Fibroblast of mammary gland (primary cell): ENCODE data around the gene KRTAP2-3.

Source experiments
- DNase-seq: peaks from one replicate; pipeline ENCODE4 v3.0.0-alpha.2; 2010; ENCODE audit warnings: low read depth
- H3K4me3 ChIP-seq: 2 replicates; pipeline ENCODE4 v1.5.1; 2011; ENCODE audit warnings: low read depth, mild to moderate bottlenecking, low read length, moderate library complexity; ENCODE audit not compliant: control insufficient read depth
- TF ChIP-seq, protein P1 (sequence below): conservative IDR thresholded peaks from 2 replicates; pipeline ENCODE4 v1.5.1; 2011; ENCODE audit warnings: low read depth, low read length, inconsistent platforms; ENCODE audit not compliant: control insufficient read depth, insufficient read depth

KRTAP2-3 gene

DNA sequence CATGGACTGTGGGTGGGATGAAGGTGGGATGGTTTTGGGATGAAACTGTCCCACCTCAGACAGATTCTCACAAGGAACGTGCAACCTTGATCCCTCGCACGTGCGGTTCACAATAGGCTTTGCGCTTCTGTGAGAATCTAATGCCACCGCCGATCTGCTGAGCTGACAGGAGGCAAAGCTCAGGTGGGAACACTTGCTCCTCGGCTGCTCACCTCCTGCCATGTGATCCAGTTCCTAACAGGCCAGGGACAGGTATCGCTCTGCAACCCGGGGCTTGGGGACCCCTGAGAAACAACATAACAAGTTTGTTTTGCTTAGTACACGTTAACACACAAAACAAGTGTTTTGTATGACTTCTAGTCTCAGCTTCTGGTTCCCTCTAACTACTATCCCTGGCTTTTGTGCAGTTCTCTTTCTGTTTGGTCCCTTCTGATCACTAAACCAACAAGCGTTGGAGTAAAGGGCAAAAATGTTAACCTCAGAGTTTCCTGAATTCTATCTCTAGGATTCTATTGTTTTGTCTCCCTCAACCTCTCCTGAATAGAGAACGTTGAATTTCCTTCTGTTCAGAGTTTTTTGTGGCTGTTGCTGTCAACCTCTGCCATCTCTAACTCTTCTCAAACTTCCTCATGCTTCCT, 43.2 kb downstream of the KRTAP2-3 start:
- TF ChIP-seq, protein P1, sequence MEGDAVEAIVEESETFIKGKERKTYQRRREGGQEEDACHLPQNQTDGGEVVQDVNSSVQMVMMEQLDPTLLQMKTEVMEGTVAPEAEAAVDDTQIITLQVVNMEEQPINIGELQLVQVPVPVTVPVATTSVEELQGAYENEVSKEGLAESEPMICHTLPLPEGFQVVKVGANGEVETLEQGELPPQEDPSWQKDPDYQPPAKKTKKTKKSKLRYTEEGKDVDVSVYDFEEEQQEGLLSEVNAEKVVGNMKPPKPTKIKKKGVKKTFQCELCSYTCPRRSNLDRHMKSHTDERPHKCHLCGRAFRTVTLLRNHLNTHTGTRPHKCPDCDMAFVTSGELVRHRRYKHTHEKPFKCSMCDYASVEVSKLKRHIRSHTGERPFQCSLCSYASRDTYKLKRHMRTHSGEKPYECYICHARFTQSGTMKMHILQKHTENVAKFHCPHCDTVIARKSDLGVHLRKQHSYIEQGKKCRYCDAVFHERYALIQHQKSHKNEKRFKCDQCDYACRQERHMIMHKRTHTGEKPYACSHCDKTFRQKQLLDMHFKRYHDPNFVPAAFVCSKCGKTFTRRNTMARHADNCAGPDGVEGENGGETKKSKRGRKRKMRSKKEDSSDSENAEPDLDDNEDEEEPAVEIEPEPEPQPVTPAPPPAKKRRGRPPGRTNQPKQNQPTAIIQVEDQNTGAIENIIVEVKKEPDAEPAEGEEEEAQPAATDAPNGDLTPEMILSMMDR, result no peak
- DNase-seq, result no peak
- no peak overlapping the region for H3K4me3 ChIP-seq

DNA sequence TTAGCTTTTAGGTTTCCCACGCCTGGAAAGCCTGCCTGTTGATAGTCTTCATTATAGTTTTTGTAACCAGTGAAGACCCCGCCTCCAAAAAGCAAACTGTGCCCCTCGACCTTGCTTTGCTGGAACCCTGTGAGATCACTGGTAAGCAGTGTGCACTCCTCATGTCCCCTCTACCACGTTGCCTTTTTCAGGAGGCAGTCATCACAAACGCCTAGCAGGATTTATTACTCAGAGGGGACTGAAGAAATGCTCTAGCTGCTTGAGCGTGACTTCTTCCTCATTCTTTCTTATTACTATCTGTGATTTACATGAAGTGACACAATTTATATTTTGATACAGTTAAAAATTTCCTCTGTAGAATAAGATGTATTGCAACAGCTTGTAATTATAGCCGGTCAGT, 44.5 kb downstream of the KRTAP2-3 start:
- DNase-seq, result no peak
- H3K4me3 ChIP-seq, result no peak overlapping the region
- TF ChIP-seq, protein P1, result no peak

DNA sequence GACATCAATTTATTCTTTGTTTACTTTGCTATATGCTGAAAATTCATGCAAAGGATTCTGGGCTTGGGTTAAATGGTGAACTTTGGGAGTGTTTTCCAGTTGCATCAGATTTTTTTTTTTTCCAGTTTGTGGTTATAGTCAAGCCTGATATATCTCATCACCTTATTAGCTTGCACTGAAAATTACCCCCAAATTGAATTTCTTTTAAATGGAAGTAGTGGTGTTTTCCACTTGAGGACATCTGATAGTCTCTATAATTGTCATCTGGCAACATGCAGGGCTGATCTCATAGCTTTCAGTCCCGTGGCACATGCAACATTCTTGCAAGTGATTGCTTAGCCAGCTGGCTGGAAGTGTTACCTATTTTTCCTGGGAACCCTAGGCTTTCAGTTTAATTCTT, 46.3 kb downstream of the KRTAP2-3 start:
- TF ChIP-seq, protein P1, result no peak
- peak; percentile 35 for DNase-seq
- no peak overlapping the region for H3K4me3 ChIP-seq

DNA sequence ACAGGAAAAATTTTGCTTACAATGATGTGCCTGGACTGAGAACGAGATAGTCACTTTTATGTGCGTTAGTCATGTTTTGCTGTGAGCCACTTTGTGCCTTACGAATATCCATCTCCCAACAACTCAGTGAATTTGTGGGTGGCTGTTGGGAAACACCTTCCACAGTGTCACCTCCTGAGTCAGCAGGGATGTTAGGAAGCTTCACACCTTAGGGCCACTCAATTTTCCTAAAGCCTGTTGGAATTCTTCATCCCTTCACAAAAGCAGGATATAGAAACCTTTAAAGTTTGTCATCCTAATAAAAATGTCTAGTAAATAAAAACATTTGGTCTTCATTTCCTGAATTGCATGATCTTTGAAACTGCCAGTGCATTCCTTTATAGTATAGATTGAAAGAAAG, 46.7 kb downstream of the KRTAP2-3 start:
- TF ChIP-seq, protein P1, result no peak
- H3K4me3 ChIP-seq, result no peak overlapping the region
- peak; percentile 41 for DNase-seq

DNA sequence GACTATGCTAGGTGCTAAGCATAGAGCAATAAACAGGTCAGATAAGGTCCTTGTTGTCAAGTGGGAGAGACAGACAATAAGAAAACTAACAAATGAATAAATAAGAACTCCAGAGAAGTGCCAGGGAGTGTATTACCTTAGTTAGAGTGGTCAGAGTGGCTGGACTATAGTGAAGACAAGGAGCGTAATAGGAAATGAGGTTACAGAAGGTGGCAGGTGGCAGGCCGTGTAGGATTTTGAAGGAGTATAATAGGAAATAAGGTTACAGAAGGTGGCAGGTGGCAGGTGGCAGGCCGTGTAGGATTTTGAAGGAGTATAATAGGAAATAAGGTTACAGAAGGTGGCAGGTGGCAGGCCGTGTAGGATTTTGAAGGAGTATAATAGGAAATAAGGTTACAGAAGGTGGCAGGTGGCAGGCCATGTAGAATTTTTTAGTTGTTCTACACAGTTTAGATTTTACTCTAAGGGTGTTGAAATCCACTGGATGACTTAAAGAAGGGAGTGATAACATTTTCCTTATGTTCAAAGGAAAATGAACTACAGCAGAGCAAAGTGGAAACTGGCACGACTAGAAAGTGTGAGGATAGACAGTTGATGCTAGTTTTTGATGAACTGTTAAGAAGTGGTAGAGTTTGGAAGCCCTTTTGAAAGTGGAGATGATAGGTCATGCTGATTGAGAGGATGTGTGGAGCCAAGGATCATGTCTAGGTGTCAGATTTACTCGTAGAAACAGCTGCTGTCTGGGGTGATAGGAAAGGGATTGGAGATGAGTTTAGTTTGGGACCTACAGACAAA, 47.4 kb downstream of the KRTAP2-3 start:
- TF ChIP-seq, protein P1, result no peak
- H3K4me3 ChIP-seq, result no peak overlapping the region
- DNase-seq, result no peak

DNA sequence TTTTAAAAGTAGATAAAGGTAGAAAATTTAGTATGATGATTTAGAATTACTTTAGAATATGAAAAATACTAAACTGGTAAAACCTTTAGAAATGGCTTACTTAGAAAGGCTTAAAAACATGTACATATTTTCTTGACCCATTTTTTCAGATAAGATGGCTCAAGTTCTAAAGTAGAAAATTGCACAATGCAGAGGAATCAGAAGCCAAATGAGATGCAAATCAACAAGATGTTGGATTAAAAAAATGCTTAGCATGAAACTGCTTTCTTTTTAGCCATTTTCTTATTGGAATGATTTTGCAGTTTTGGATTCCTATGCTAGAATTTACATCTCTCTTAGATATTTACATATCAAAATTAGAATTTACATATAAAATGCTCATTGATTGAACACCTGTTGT, 49.5 kb downstream of the KRTAP2-3 start:
- DNase-seq, result no peak
- TF ChIP-seq, protein P1, result no peak
- H3K4me3 ChIP-seq, result no peak overlapping the region
